GM23338 (cell line): ENCODE data around the gene STK16. TPM values are rescaled to one million over a fixed set of nuclear protein-coding genes. Genes with fewer than 3 reads are reported as not detected.
A peak's percentile ranks its signal among the peaks of the same experiment; 100 is the strongest.

Experiments used
- ATAC-seq: fragments of 200-7000 bp; cut with Tn5 transposase; 3 replicates; pipeline ENCODE4 v1.9.1; 2020
- DNase-seq: peaks from one replicate; pipeline ENCODE4 v3.0.0-alpha.2; 2015; ENCODE audit warnings: low spot score
- H2AFZ ChIP-seq: fragments of 200-600 bp; sonication (generic); 2 replicates; pipeline ENCODE4 v1.8.0; 2016; ENCODE audit warnings: antibody characterized with exemption, mild to moderate bottlenecking, moderate library complexity
- H3F3A ChIP-seq: fragments of 200-600 bp; sonication (generic); replicated peaks from 2 replicates; pipeline ENCODE4 v1.8.0; 2017; ENCODE audit warnings: antibody characterized with exemption, mixed run types, low read depth
- H3K27ac ChIP-seq: fragments of 200-600 bp; sonication (generic); 2 replicates; pipeline ENCODE4 v1.6.1; 2016; ENCODE audit warnings: low read depth
- H3K27me3 ChIP-seq: fragments of 200-600 bp; sonication (generic); 2 replicates; pipeline ENCODE4 v1.8.0; 2016; ENCODE audit warnings: mild to moderate bottlenecking, mixed run types, moderate library complexity; ENCODE audit not compliant: insufficient read depth
- H3K36me3 ChIP-seq: fragments of 200-600 bp; sonication (generic); 2 replicates; pipeline ENCODE4 v1.8.0; 2016; ENCODE audit warnings: mild to moderate bottlenecking; ENCODE audit not compliant: insufficient read depth
- H3K4me1 ChIP-seq: fragments of 200-600 bp; sonication (generic); 2 replicates; pipeline ENCODE4 v1.8.0; 2016; ENCODE audit warnings: mild to moderate bottlenecking, moderate library complexity; ENCODE audit not compliant: insufficient read depth
- H3K4me2 ChIP-seq: fragments of 200-600 bp; sonication (generic); 2 replicates; pipeline ENCODE4 v1.7.1; 2017; ENCODE audit warnings: mixed run types
- H3K4me3 ChIP-seq: fragments of 200-600 bp; sonication (generic); 2 replicates; pipeline ENCODE4 v1.6.1; 2016; ENCODE audit warnings: mixed run types
- H3K79me2 ChIP-seq: fragments of 200-600 bp; sonication (generic); replicated peaks from 2 replicates; pipeline ENCODE4 v1.8.0; 2017; ENCODE audit warnings: mild to moderate bottlenecking; ENCODE audit not compliant: insufficient read depth
- H3K9me2 ChIP-seq: fragments of 200-600 bp; sonication (generic); 2 replicates; pipeline ENCODE4 v1.8.0; 2017; ENCODE audit not compliant: insufficient read depth
- H4K20me1 ChIP-seq: fragments of 200-600 bp; sonication (generic); replicated peaks from 2 replicates; pipeline ENCODE4 v1.8.0; 2017; ENCODE audit warnings: mild to moderate bottlenecking; ENCODE audit not compliant: insufficient read depth
- H3K27ac Mint-ChIP-seq: 2 replicates; pipeline ENCODE4 v1.8.0; 2020; ENCODE audit warnings: inconsistent platforms, mild to moderate bottlenecking, moderate library complexity, mixed read lengths
- H3K27me3 Mint-ChIP-seq: 3 replicates; pipeline ENCODE4 v1.8.0; 2022; ENCODE audit warnings: low read depth, mild to moderate bottlenecking, moderate library complexity, mixed read lengths, inconsistent platforms; ENCODE audit not compliant: insufficient read depth, poor library complexity
- H3K36me3 Mint-ChIP-seq: 3 replicates; pipeline ENCODE4 v1.8.0; 2021; ENCODE audit warnings: low read depth, mild to moderate bottlenecking, inconsistent platforms, moderate library complexity, mixed read lengths
- H3K4me1 Mint-ChIP-seq: 3 replicates; pipeline ENCODE4 v1.8.0; 2020; ENCODE audit warnings: mild to moderate bottlenecking, inconsistent platforms, mixed read lengths
- H3K4me3 Mint-ChIP-seq: 3 replicates; pipeline ENCODE4 v1.8.0; 2021; ENCODE audit warnings: moderate library complexity, mild to moderate bottlenecking, inconsistent platforms, mixed read lengths
- H3K9me3 Mint-ChIP-seq: 3 replicates; pipeline ENCODE4 v1.8.0; 2020; ENCODE audit warnings: moderate library complexity, mild to moderate bottlenecking, inconsistent platforms, mixed read lengths
- CREB1 ChIP-seq: fragments of 250-450 bp; sonication (Bioruptor Pico); IDR thresholded peaks from 2 replicates; pipeline ENCODE4 v1.5.0; 2020; ENCODE audit warnings: low read depth, mild to moderate bottlenecking, moderate library complexity
- CTCF ChIP-seq, 2 experiments: fragments of 200-600 bp in 1 of 2; sonication (generic) in 1 of 2; conservative IDR thresholded peaks; 2 replicates each; pipeline versions ENCODE4 v1.5.1 to v1.6.1; 2016 to 2017; ENCODE audit warnings: antibody characterized with exemption in 2 of 2, low read depth in 2 of 2, mild to moderate bottlenecking in 2 of 2, moderate library complexity in 1 of 2
- ETS1 ChIP-seq: IDR thresholded peaks from 2 replicates; pipeline ENCODE4 v1.6.1; 2016; ENCODE audit warnings: antibody characterized with exemption
- EZH2 ChIP-seq: fragments of 200-600 bp; sonication (generic); IDR thresholded peaks from one replicate; pipeline ENCODE4 v1.8.0; 2017; ENCODE audit warnings: antibody characterized with exemption, mild to moderate bottlenecking, low read depth; ENCODE audit not compliant: unreplicated experiment
- EZH2phosphoT487 ChIP-seq: fragments of 200-600 bp; sonication (generic); IDR thresholded peaks from one replicate; pipeline ENCODE4 v1.8.1; 2018; ENCODE audit warnings: antibody characterized with exemption; ENCODE audit not compliant: unreplicated experiment
- JUNB ChIP-seq: IDR thresholded peaks from one replicate; pipeline ENCODE4 v1.6.1; 2016; ENCODE audit warnings: antibody characterized with exemption; ENCODE audit not compliant: unreplicated experiment
- NANOG ChIP-seq: IDR thresholded peaks from 2 replicates; pipeline ENCODE4 v1.6.1; 2016; ENCODE audit warnings: antibody characterized with exemption, borderline replicate concordance
- POLR2AphosphoS5 ChIP-seq: IDR thresholded peaks from 2 replicates; pipeline ENCODE4 v1.6.1; 2016; ENCODE audit warnings: antibody characterized with exemption, low read depth
- REST ChIP-seq: IDR thresholded peaks from one replicate; pipeline ENCODE4 v1.6.1; 2018; ENCODE audit warnings: antibody characterized with exemption; ENCODE audit not compliant: unreplicated experiment
- STAT1 ChIP-seq: IDR thresholded peaks from one replicate; pipeline ENCODE4 v1.6.1; 2016; ENCODE audit warnings: antibody characterized with exemption; ENCODE audit not compliant: unreplicated experiment
- ZNF114 ChIP-seq: fragments of 250-450 bp; sonication (Bioruptor Pico); IDR thresholded peaks from 2 replicates; pipeline ENCODE4 v1.5.0; 2020; ENCODE audit warnings: mild to moderate bottlenecking, moderate library complexity
- ZNF331 ChIP-seq: fragments of 250-450 bp; sonication (Bioruptor Pico); IDR thresholded peaks from 2 replicates; pipeline ENCODE4 v1.5.0; 2020; ENCODE audit warnings: low read depth, mild to moderate bottlenecking, moderate library complexity
- ZNF462 ChIP-seq: fragments of 250-450 bp; sonication (Bioruptor Pico); IDR thresholded peaks from 2 replicates; pipeline ENCODE4 v1.5.0; 2020; ENCODE audit warnings: mild to moderate bottlenecking, moderate library complexity
- polyA plus RNA-seq: library from polyadenylated mRNA; unstranded; fragments of >200 nt; fragmentation: Nextera tagmentation; extraction: Ambion mirVana; gene quantifications from 2 replicates; pipeline ENCODE4 v1.2.1, GENCODE V29; 2016
- total RNA-seq: library from RNA; depleted of rRNA; stranded (reverse); fragments of >200 nt; shearing (Covaris generic); gene quantifications from 2 replicates; pipeline ENCODE4 v1.2.3, GENCODE V29; 2014

STK16 gene
- total and polyA plus RNA-seq, 2 experiments from 2014 or later = 3.1 to 17.0 TPM

- H4K20me1 ChIP-seq = no peaks in the 10 kb centered on the region
- TF ChIP-seq EZH2phosphoT487 (no peak), CTCF (conservative IDR thresholded peaks at IDR 0.05; ENCODE audit: low read depth in 2 of 2) (no peak), CREB1 (CRISPR knock-in tag) (no peak), ZNF114 (CRISPR knock-in tag) (no peak), ZNF462 (CRISPR knock-in tag) (no peak), STAT1 (no peak), ETS1 (no peak), JUNB (no peak), POLR2AphosphoS5 (no peak), REST (no peak), ZNF331 (CRISPR knock-in tag) (no peak), NANOG (no peak), EZH2 (no peak)
- H3K27me3 Mint-ChIP-seq = peaks cover 22% of the 10 kb centered on the region
- no peaks in the 10 kb centered on the region for H3K9me2 ChIP-seq
- no peak overlapping the region for H3K4me3 ChIP-seq
- no peaks in the 10 kb centered on the region for H3K9me3 Mint-ChIP-seq
- H3K36me3 Mint-ChIP-seq = peaks cover 44% of the 10 kb centered on the region
- H3F3A ChIP-seq = no peaks in the 10 kb centered on the region
- H2AFZ ChIP-seq = no peak overlapping the region
- H3K4me1 Mint-ChIP-seq = peaks cover 47% of the 10 kb centered on the region
- H3K36me3 ChIP-seq = peaks cover 3% of the 10 kb centered on the region; the same call in 1 of the 2 replicates
- H3K27me3 ChIP-seq = peaks cover 15% of the 10 kb centered on the region; the same call in 1 of the 2 replicates
- DNase-seq (no peak), ATAC-seq (no peak)
- H3K79me2 ChIP-seq = 0 out of 2 replicates have a peak, but pooled peaks cover 4% of the 10 kb centered on the region
- H3K27ac Mint-ChIP-seq = peak overlapping the region; percentile 75; the same call in 1 of the 2 replicates
- H3K4me2 ChIP-seq = no peak overlapping the region
- H3K4me1 ChIP-seq = peaks cover 15% of the 10 kb centered on the region
- peak overlapping the region; percentile 32; the same call in 1 of the 2 replicates for H3K27ac ChIP-seq
- no peak overlapping the region; the same call in 2 of the 3 replicates for H3K4me3 Mint-ChIP-seq
Measured at GRCh38 chr2:219248845-219249202, 3.5 kb downstream of the STK16 start.
